ENCODE measurements around the gene TOPBP1.

GRCh38 chr3:133699903-133700302 is 38.2 kb upstream of the TOPBP1 start:
- TF ChIP-seq CTCF (optimal IDR thresholded peaks at IDR 0.05 in 1 of 3, IDR thresholded peaks at IDR 0.05 in 1 of 3, conservative IDR thresholded peaks at IDR 0.05 in 1 of 3; ENCODE audit: extremely low read depth in 1 of 3, insufficient read depth in 2 of 3, low read length in 3 of 3): no peak
- TF ChIP-seq EZH2 (IDR thresholded peaks at IDR 0.05; ENCODE audit: low read length): no peak
